ENCODE data around the gene FAM118A.

DNA sequence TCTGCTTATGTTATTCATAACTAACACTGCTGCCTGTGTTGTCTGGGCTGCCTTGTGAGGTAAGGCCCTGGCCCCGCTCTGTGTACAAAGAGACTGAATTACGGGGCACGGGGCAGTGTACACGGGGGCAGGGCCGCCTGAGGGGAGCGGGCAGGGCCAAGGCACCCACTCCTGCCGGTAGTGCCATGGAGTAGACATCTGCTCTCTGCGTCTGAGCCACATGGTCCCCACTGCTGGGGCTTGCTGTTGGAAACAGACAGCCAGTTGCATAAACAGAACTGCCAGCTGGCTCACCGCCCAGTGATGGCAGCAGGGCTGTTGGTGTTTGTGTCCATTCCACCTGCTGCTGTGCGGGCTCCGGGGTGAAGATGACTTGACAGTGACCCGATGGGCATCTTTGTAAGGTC is 19.8 kb downstream of the FAM118A start:
- no peak for TF ChIP-seq EZH2 (IDR thresholded peaks at IDR 0.05; ENCODE audit: borderline replicate concordance, low read depth, low read length, severe bottlenecking)
- TF ChIP-seq CTCF (IDR thresholded peaks at IDR 0.05; ENCODE audit: borderline replicate concordance, extremely low read depth, low read length, poor library complexity, severe bottlenecking), result no peak

Data from DND-41 (cell line).